Fibroblast of upper back skin (primary cell): Measurements from ENCODE around the gene ERH.

Experiments
- DNase-seq: peaks from one replicate; pipeline ENCODE4 v3.0.0-alpha.2; 2013

Gene ERH

GRCh38 chr14:69392481-69392880 is 5.6 kb downstream of the ERH start:
- no peak for DNase-seq

GRCh38 chr14:69391400-69391799 is 6.7 kb downstream of the ERH start:
- DNase-seq: peak; percentile 9

- DNase-seq: no peak
Observed at GRCh38 chr14:69387311-69387710, 10.8 kb downstream of the ERH start.

DNA sequence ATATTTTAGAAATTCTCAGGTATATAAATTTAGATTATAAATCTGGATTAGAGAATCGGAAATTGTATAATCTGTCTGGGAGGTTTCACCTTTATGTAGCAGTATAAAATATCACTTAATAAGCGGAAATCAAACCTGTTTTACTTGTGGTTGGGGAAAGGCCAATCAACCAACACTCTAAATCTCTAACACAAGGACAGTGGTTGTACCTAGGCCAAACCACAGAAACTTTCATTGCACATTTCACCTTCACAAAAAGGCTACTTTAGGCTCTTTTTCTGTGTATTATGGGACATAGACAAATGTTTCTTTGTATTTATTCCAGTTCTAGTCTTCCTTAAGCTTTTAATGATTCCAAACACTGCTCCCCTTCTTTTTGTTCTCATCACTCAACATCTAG is 19.8 kb downstream of the ERH start:
- DNase-seq: no peak

DNA sequence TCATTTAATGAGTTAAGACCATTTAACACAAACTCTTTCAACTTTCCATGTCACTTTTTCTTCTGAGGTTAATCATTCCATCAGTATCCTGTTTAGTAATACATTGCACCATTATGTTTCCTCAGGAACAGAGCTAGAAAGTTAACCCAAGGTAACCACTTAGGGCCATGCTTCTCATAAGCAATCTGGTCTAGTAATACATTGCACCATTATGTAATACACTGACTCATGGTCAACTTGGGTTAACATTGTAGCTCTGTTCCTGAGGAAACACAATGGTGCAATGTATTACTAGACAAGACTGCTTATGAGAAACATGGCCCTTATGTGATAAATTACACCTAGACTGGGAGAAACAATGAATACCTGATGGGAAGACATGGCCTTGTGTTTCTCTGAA is 21.7 kb downstream of the ERH start:
- peak; percentile 5 for DNase-seq

- DNase-seq: no peak
Observed at GRCh38 chr14:69375722-69376121, 22.4 kb downstream of the ERH start.

DNA sequence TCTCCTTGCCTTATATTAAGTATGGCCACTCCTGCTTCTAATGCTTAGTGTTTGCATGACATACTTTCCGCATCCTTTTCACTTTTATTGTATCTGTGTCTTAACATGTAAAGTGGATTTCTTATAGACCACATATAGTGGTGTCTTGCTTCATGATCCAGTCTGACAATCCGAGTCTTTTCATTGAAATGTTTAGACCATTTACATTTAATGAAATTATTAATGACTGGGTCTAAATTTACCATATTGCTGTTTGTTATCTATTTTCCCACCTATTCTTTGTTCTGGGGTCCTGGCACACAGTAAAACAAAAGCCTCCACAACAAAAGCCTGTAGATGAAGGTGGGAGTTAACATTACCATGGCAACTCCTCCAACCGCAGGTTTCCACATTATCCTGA is 22.9 kb downstream of the ERH start:
- no peak for DNase-seq

GRCh38 chr14:69374235-69374634 is 23.9 kb downstream of the ERH start:
- DNase-seq: no peak

DNA sequence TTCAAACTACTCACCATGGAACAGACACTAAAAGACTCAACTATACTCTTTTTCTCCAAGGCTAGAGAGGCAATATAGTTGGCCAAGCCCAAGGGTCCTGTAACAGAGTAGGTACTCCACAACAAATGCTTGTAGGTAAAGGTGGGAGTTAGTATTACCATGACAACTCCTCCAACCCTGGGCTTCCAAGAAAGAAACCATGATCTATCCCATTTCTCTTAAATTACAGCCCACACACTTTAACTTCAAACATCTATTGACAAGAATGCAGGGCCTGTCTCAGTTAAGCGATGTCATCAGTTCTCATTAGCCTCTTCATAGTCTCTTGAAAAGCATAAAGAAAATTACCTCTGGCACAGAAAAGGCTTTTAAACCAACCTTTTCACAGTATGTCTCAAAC is 25.0 kb downstream of the ERH start:
- no peak for DNase-seq

DNA sequence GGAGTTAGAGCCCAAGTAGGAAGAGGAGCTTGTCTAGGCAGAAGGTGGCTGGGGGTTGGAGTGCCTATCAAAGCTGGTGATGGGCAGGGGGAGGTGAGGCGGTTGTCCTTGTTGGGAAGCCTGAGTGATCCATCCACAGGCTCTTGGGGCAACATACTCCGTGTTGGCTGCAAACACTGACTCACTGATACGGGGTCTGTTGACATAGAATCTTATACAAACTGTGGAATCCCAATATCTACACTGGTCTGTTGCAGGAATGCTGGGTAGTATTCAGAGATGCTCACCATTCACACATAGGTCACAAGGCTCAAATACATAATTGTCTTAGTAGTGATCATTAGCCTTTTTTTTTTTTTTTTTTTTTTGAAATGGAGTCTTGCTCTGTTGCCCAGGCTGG is 26.0 kb downstream of the ERH start:
- DNase-seq: no peak

DNA sequence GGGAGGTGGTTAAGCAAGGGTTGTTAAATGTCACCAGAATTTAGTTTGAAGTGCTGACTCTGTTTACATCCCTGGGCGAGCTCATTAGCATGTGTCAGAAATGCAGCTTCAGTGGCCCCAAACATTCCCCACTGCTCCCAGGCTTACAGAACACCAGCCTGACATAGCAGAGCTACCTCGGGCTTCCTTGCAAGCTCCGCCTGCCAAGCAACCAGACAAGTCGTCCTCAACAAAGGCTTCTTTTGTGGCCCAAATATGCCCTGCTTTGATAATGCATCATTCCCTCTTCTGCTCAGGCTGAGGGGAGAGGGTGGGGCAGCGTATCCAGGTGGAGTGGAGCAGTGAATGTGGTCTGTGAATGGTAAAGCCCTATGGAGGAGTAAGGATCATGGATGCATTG is 28.0 kb downstream of the ERH start:
- no peak for DNase-seq

- no peak for DNase-seq
Observed at GRCh38 chr14:69368381-69368780, 29.7 kb downstream of the ERH start.

DNA sequence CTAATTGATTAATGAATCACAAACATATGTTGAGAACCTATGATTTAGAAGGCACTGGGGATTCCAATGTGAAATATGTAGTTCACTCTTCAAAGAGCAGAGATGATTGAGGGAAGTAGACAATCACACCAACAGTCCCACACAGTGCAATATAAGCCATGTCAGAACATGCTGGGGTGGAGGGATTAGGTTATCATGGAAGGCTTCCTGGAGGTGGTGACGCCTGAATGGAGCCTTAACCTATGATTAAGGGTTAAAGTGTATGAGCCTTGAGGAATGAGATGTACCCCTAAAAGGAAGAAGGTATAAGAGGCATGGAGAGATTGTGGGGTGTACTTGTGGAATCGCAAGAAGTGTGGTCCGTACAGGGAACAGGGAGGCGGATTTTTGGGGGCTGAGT is 31.3 kb downstream of the ERH start:
- DNase-seq: no peak

DNA sequence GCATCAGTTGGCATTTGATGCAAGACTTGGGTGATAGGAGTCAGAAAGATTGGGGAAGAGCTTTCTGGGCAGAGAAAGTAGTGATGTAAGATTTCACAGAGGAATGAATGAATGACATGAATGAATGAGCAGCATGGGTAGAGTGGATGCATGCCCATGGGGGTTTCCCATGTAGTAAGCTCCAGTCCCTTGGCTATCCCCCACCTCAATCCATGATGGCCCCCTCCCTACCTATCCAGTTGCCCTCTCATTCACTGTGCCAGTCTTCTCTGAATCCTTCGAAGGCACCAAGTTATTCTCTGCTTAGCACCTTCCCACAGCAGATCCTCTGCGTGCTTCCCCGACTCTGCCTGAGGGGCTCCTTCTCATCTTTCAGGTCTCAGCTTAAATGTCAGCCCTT is 32.0 kb downstream of the ERH start:
- DNase-seq: no peak

- DNase-seq: no peak
Observed at GRCh38 chr14:69364378-69364777, 33.7 kb downstream of the ERH start.

- no peak for DNase-seq
Observed at GRCh38 chr14:69363964-69364363, 34.1 kb downstream of the ERH start.

DNA sequence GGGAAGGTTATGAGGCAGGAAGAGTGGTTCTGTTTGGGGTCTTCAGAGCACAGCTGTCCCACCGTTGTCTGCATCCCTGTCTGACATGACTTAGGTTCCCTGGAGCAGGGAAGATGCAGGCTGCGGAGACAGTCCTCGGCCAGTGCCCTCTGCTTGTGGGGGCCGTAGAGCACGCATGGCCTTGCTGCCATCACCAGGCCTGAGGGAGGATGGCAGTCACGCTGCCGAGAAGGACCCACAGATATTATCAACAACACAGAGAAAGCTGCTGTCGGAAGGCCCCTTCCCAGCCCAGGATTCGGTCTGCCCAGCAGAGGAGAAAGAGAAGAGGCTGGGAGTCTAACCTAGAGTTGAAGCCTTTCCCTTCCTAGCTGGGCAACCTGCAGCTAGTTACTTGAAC is 35.0 kb downstream of the ERH start:
- peak; percentile 27 for DNase-seq

DNA sequence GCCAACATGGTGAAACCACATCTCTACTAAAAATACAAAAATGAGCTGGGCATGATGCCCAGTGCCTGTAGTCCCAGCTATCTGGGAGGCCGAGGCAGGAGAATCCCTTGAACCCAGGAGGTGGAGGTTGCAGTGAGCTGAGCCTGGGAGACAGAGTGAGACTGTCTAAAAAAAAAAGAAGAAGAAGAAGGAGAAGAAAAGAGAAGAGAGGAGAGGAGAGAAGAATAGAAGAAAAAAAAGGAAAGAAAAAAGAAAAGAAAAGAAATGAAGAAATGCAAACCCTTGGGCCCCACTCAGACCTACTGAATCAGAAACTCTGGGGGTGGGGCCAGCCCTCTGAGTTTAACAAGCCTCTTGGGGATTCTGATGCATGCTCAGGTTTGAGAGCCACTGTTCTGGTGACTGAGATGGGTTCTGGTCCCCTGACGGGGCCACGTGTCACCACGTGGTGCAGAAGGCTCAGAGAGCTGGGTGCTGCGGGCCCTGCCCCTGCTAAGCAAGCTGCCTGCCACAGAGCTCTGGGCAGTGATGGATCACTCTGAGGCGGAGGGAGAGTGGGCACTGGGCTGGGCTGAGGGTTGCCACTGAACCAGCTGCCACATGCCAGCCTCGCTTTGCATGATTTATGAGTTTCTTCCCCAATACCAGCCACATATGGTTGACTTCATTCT is 37.5 kb downstream of the ERH start:
- no peak for DNase-seq

DNA sequence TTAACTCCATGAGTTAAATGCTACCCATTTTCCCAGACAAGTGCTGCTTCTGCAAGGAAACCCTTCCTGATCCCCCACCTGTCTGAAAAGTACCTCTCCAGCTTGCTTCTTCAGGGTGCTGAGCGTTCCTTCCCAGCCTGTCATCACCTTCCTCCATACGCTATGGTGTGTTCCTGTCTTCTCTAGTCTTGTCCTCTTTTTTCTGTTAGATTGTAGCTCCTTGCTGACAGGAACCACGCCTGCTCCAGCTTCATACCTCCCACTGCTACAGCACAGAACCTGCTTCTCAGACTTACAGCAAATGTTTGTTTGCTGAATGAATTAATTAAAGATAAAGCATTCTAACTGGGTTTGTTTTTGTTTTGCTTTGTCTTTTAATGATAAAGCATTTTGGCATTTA is 39.1 kb downstream of the ERH start:
- no peak for DNase-seq

DNA sequence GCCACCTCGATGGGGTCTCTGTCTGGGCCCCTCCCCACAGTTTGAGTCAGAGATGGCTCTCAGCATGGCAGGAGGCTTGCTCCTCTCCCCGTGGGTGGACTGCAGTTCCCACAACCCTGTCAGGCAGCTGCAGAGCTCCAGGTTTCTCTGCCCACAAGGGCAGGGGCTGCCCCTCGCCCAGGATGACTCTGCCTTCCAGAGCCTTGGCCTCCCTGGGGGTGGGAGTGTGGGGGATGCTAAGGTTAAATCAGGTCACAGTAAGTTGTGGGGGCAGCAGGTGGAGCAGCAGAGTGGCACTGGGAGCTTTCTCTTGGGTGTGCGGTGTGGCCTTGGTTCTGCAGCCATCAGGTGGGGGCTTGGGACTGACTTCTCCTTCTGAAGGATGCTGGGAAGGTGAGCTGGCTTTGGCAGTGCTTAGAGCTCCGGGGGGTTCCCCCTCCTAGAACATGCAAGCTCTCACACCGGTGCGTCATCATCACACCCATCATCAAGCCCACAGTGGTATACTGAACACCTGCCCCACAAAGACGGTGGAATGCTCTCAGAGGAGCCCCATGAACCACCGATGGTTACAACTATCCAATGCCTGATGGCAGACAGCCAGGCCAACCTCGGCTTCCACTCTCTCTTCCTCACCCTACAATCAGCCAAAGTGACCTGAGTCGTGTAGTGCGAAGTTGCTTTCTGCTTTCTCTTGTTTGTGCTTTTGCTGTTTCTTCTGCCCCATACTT is 39.7 kb downstream of the ERH start:
- peak; percentile 3 for DNase-seq

DNA sequence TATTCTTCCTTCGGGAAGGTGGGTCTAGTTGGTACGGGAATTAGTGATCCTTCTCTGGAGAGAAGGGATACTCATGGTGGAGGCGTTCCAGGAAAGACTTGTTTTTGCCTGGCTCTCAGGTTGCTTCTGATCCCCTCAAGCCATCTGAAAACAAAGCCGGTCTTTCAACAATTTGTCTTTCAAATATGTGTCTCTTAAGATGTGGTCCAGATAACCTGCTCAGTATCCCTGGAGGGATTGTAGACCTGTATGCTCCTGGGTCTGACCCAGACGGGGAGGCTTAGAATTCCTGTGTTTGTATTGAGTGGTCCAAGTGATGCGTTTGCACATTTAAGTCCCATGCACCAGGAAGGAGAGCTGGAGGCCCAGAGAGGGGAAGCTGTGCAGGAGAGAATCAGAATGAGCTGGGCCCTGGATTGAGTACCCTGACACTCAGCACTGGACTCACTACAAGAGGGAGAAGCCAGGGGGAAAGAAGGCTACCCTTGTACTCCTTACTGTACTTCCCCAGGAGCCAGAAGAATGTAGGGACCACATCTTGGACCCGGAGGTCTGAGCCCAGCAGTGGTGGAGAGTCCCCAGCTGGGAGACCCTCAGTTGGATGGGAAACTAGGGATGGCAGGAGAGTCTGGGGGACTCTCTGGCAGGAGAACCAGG is 40.4 kb downstream of the ERH start:
- DNase-seq: no peak

GRCh38 chr14:69356903-69357543 is 41.1 kb downstream of the ERH start:
- no peak for DNase-seq

- peak; percentile 50 for DNase-seq
Observed at GRCh38 chr14:69355607-69356281, 42.4 kb downstream of the ERH start.
